GM18505 (cell line): ENCODE results near the gene MIXL1.
A peak's percentile ranks its signal among the peaks of the same experiment; 100 is the strongest.
"Not testable (repeated sequence)": the region's sequence is repeated elsewhere in the genome, so short reads cannot be mapped to it uniquely, and the experiment has no call there.

Source experiments
- ATAC-seq: cut with Tn5 transposase; IDR thresholded peaks from one replicate; pipeline ENCODE4 v1.9.1; 2021; ENCODE audit not compliant: unreplicated experiment
- POLR2A ChIP-seq: IDR thresholded peaks from 4 replicates; pipeline ENCODE4 v1.6.1; 2011; ENCODE audit warnings: borderline replicate concordance; ENCODE audit not compliant: insufficient read depth, insufficient read length; ENCODE audit errors: extremely low read depth

Gene MIXL1

GRCh38 chr1:226223157-226223785, at the start of gene MIXL1:
Gene MIXL1, plus strand, starts transcription at chr1:226223664. Its CDS starts 18 bp downstream, at chr1:226223682.
- ATAC-seq, result peak; percentile 50
- no peak for TF ChIP-seq POLR2A

- TF ChIP-seq POLR2A, result no peak
- ATAC-seq, result no peak
Measured at GRCh38 chr1:226176870-226177269, 46.6 kb upstream of the MIXL1 start.

- ATAC-seq, result no peak
- TF ChIP-seq POLR2A, result no peak
Measured at GRCh38 chr1:226181996-226182714, 41.3 kb upstream of the MIXL1 start.

GRCh38 chr1:226185141-226186036, 38.1 kb upstream of the MIXL1 start:
- TF ChIP-seq POLR2A, result no peak
- ATAC-seq, result no peak

GRCh38 chr1:226186124-226187018, 37.1 kb upstream of the MIXL1 start, which contains the start of gene ACBD3:
Gene ACBD3, minus strand, starts transcription at chr1:226186741. Its CDS starts 66 bp downstream, at chr1:226186675.
- ATAC-seq, result peak; percentile 95
- peak; percentile 96 for TF ChIP-seq POLR2A

GRCh38 chr1:226187019-226187322, 36.5 kb upstream of the MIXL1 start:
- TF ChIP-seq POLR2A, result no peak
- ATAC-seq, result no peak

GRCh38 chr1:226187380-226187779, 36.1 kb upstream of the MIXL1 start:
- no peak for TF ChIP-seq POLR2A

GRCh38 chr1:226195144-226195543, 28.3 kb upstream of the MIXL1 start:
- no peak for TF ChIP-seq POLR2A
- no peak for ATAC-seq

More at GRCh38 chr1:226187380-226187779, 36.1 kb upstream of the MIXL1 start:
- no peak for ATAC-seq

GRCh38 chr1:226199971-226200370, 23.5 kb upstream of the MIXL1 start:
- TF ChIP-seq POLR2A, result no peak

GRCh38 chr1:226201029-226201593, 22.4 kb upstream of the MIXL1 start:
- no peak for ATAC-seq
- no peak for TF ChIP-seq POLR2A

More at GRCh38 chr1:226199971-226200370, 23.5 kb upstream of the MIXL1 start:
- no peak for ATAC-seq

GRCh38 chr1:226202246-226202645, 21.2 kb upstream of the MIXL1 start:
- TF ChIP-seq POLR2A, result no peak
- no peak for ATAC-seq

- ATAC-seq, result not testable (repeated sequence)
Measured at GRCh38 chr1:226202666-226203065, 20.8 kb upstream of the MIXL1 start.
